DOHH2 (cell line): ENCODE measurements around the gene NFKBIL1.

ENCODE experiments used
- H3F3A ChIP-seq: fragments of 200-600 bp; sonication (generic), shearing (Covaris generic); 2 replicates; pipeline ENCODE4 v1.6.0; 2016; ENCODE audit warnings: antibody characterized with exemption, mild to moderate bottlenecking; ENCODE audit not compliant: control insufficient read depth, insufficient read depth
- H3K27ac ChIP-seq: fragments of 200-600 bp; sonication (generic); 2 replicates; pipeline ENCODE4 v1.5.1; 2014; ENCODE audit warnings: low read depth, mild to moderate bottlenecking, low read length, moderate library complexity
- H3K27me3 ChIP-seq: fragments of 200-600 bp; sonication (generic); 2 replicates; pipeline ENCODE4 v1.6.1; 2014; ENCODE audit warnings: mild to moderate bottlenecking, low read length, mixed read lengths; ENCODE audit not compliant: control insufficient read depth
- H3K36me3 ChIP-seq: fragments of 200-600 bp; sonication (generic); 2 replicates; pipeline ENCODE4 v1.6.1; 2014; ENCODE audit warnings: mild to moderate bottlenecking, low read length, moderate library complexity, mixed read lengths; ENCODE audit not compliant: control insufficient read depth
- H3K4me1 ChIP-seq: fragments of 200-600 bp; sonication (generic); 2 replicates; pipeline ENCODE4 v1.6.1; 2014; ENCODE audit warnings: mild to moderate bottlenecking, low read length, mixed read lengths; ENCODE audit not compliant: control insufficient read depth
- H3K4me2 ChIP-seq: fragments of 200-600 bp; sonication (generic); 2 replicates; pipeline ENCODE4 v1.6.0; 2014; ENCODE audit warnings: mild to moderate bottlenecking, low read length, moderate library complexity
- H3K4me3 ChIP-seq: fragments of 200-600 bp; sonication (generic); 2 replicates; pipeline ENCODE4 v1.5.1; 2014; ENCODE audit warnings: mild to moderate bottlenecking, low read length, mixed read lengths
- H3K79me2 ChIP-seq: fragments of 200-600 bp; sonication (generic); 2 replicates; pipeline ENCODE4 v1.6.1; 2014; ENCODE audit warnings: mild to moderate bottlenecking, low read length, mixed read lengths; ENCODE audit not compliant: control insufficient read depth
- H3K9me2 ChIP-seq: fragments of 200-600 bp; sonication (generic); replicated peaks from 2 replicates; pipeline ENCODE4 v1.6.1; 2014; ENCODE audit warnings: mild to moderate bottlenecking, low read length, mixed read lengths; ENCODE audit not compliant: control insufficient read depth
- H3K9me3 ChIP-seq: fragments of 200-600 bp; sonication (generic); 2 replicates; pipeline ENCODE4 v1.6.1; 2014; ENCODE audit warnings: antibody characterized with exemption, low read length, mixed read lengths; ENCODE audit not compliant: control insufficient read depth, insufficient read depth
- H4K20me1 ChIP-seq: fragments of 200-600 bp; sonication (generic); 2 replicates; pipeline ENCODE4 v1.6.0; 2014; ENCODE audit warnings: low read depth, mild to moderate bottlenecking, antibody characterized with exemption, low read length, moderate library complexity; ENCODE audit not compliant: control insufficient read depth, insufficient read depth
- EZH2phosphoT487 ChIP-seq: fragments of 200-600 bp; sonication (generic); IDR thresholded peaks from 2 replicates; pipeline ENCODE4 v1.6.1; 2017; ENCODE audit warnings: borderline replicate concordance, mild to moderate bottlenecking, antibody characterized with exemption, low read length, moderate library complexity, mixed read lengths
- TF ChIP-seq, protein P1 (sequence below): fragments of 200-600 bp; sonication (generic); IDR thresholded peaks from one replicate; pipeline ENCODE4 v1.5.1; 2014; ENCODE audit warnings: antibody characterized with exemption, mild to moderate bottlenecking, low read depth, low read length; ENCODE audit not compliant: poor library complexity, severe bottlenecking

NFKBIL1 gene

DNA sequence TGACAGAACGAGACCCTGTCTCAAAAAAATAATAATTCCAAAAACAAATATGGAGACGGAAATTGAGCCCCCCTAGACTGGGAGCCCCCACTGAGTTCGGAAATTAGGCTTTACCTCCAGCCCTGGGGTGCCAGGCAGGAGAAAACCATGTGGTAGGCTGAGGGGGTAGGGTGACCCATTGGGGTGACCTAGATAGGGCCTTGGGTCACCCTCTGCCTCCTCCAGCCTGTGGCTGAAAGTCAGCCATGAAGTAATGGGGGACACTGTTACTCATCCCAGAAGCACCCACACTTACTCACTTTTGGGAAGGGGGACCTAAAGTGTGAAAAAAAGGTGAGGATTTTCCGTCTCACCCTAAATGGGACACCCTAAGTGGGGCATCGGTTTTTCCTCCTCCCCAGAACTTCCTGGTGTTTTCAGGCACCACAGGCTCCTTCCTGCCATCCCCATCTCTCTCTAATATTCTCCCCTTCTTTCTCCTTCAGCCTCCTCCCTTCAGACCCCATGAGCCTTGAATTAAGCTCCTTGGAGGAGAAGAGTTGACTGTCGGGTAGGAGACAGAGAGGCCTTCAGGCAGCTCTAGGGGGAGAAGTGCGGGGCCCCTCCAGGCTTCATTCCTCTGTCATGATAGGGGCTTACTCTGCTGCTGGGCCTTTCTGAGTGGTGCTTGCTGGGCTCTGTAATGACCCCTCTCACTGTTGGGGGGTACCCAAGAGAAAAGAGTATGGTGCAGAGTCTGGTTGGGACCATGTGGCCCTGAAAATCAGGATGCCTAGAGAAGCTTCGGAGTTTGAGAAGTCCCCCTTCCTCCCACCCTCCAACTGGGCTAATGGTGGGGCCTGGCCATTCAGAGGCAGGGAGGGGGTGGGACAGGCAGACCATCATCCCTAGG is 32.4 kb downstream of the NFKBIL1 start:
- Histone ChIP-seq H3K27me3 (peaks cover 67% of the 10 kb centered on the region), H3K36me3 (no peaks in the 10 kb centered on the region), H3K4me2 (peak overlapping the region; percentile 92), H3K79me2 (no peaks in the 10 kb centered on the region), H3K27ac (no peak overlapping the region), H3F3A (peaks cover 5% of the 10 kb centered on the region), H3K4me1 (peaks cover 62% of the 10 kb centered on the region), H3K9me2 (no peaks in the 10 kb centered on the region), H3K4me3 (peak overlapping the region; percentile 84; the same call in 1 of the 2 replicates), H4K20me1 (no peaks in the 10 kb centered on the region), H3K9me3 (no peaks in the 10 kb centered on the region)
- no peak for TF ChIP-seq EZH2phosphoT487
- TF ChIP-seq, protein P1, sequence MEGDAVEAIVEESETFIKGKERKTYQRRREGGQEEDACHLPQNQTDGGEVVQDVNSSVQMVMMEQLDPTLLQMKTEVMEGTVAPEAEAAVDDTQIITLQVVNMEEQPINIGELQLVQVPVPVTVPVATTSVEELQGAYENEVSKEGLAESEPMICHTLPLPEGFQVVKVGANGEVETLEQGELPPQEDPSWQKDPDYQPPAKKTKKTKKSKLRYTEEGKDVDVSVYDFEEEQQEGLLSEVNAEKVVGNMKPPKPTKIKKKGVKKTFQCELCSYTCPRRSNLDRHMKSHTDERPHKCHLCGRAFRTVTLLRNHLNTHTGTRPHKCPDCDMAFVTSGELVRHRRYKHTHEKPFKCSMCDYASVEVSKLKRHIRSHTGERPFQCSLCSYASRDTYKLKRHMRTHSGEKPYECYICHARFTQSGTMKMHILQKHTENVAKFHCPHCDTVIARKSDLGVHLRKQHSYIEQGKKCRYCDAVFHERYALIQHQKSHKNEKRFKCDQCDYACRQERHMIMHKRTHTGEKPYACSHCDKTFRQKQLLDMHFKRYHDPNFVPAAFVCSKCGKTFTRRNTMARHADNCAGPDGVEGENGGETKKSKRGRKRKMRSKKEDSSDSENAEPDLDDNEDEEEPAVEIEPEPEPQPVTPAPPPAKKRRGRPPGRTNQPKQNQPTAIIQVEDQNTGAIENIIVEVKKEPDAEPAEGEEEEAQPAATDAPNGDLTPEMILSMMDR: no peak

DNA sequence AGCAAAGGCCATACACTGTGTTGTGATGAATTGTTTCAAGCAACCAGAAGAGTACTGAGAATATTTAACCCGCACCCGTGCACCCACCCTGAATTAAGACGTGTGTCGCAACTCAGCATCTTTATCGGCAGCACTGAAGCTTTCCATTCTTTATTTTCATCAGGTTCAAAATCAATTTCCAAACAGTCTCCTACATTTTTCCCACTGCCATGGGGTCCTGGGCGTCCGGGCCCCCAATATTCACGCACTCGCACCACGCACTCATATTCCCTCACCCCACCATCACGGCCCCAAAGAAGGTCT is 33.0 kb downstream of the NFKBIL1 start:
- TF ChIP-seq, protein P1: no peak
- no peak for TF ChIP-seq EZH2phosphoT487
- Histone ChIP-seq H3K9me2 (no peaks in the 10 kb centered on the region), H3K79me2 (no peaks in the 10 kb centered on the region), H3F3A (peaks cover 9% of the 10 kb centered on the region), H3K27ac (no peak overlapping the region), H3K4me1 (peaks cover 62% of the 10 kb centered on the region), H4K20me1 (no peaks in the 10 kb centered on the region), H3K4me3 (peak overlapping the region; percentile 84), H3K4me2 (peak overlapping the region; percentile 92), H3K9me3 (no peaks in the 10 kb centered on the region), H3K27me3 (peaks cover 61% of the 10 kb centered on the region), H3K36me3 (no peaks in the 10 kb centered on the region)

DNA sequence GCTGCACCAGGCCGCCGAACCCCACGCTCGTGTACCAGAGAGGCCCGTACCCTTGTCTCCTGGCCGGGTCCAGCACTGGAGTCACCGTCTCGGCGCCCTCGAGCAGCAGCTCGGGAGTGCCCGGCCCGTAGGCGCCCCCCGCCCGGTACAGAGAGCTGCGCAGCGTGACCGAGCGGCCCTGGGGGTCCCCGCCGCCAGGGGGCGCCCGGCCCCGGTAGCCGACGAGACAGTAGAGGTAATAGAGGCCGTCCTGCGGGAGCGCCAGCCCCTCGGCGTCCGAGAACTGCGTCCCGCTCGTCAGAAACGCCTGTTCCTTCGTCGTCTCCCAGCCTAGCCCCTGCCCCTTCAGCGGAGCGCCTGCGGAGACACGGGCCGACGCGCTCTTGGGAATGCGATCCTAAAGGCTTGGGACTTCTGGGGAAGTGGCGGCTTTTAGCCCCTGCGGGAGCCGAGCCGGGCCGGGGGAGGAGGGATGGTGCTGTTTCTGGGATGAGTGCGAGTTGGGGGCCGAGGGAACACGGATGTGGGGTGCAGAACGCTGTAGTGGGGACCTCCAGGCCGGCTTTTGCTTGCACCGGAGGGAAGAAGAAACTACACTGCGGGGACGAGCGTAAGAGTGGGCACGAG is 33.5 kb downstream of the NFKBIL1 start:
- Histone ChIP-seq H3K79me2 (no peaks in the 10 kb centered on the region), H3K27me3 (peaks cover 56% of the 10 kb centered on the region), H3K27ac (no peak overlapping the region), H3F3A (peaks cover 11% of the 10 kb centered on the region), H3K9me3 (no peaks in the 10 kb centered on the region), H3K36me3 (no peaks in the 10 kb centered on the region), H3K4me3 (peak overlapping the region; percentile 84), H3K9me2 (no peaks in the 10 kb centered on the region), H4K20me1 (no peaks in the 10 kb centered on the region), H3K4me2 (peak overlapping the region; percentile 92), H3K4me1 (peaks cover 62% of the 10 kb centered on the region)
- TF ChIP-seq EZH2phosphoT487: peak; percentile 63; the same call in 1 of the 2 replicates
- TF ChIP-seq, protein P1: peak; percentile 96
